GM10847 (cell line): ENCODE measurements around the gene CEP44.

Experiments used
- POLR2A ChIP-seq: IDR thresholded peaks from 2 replicates; pipeline ENCODE4 v1.6.1; 2011; ENCODE audit not compliant: insufficient read length; ENCODE audit errors: extremely low read depth

CEP44 gene, protein sequence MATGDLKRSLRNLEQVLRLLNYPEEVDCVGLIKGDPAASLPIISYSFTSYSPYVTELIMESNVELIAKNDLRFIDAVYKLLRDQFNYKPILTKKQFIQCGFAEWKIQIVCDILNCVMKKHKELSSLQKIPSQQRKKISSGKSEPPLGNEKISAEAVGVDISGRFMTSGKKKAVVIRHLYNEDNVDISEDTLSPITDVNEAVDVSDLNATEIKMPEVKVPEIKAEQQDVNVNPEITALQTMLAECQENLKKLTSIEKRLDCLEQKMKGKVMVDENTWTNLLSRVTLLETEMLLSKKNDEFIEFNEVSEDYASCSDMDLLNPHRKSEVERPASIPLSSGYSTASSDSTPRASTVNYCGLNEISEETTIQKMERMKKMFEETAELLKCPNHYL

DNA sequence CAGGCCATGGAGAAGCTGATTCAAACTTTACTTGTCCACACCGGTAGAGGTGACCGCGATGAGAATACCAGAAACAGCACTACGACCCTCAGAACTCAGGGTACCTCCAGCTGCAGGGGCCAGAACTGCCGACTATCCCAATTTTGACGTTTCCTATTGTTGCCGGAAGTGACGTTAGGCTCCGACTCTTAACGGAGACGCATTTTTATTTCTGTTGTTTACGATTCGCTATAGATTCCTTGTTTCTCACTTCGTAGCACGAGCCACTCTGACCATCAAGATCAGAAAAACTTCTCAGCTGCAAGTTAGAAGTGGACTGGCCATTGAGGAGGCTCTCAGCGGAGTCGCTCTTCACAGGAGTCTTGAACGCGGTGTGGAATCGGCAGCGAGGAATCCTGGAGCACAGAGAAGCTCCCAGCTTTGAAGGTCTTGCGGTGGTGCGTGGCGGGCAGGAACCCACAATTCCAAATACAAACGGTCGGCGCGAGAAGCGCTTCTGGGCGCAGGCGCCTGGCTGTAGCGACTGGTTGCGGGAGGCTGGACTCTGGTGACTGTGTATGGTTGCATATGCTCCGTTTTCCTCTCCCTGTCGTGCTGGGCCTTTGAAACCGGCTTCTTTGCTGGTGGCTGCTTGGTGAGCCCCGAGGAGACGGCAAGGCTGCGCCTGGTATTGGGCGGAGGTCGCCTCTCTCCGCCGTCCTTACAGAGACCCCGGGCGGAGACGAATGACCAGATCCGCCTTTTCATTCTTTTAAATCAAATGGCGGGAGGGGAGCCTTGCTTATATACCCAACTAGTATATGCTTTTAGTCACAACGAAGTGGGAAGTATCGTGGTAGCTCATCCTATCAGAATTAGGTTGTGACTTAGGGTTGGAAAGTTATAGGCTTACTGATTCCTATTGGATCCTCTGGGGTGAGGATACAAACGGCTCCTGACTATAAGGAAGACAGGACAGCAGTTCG lies at the start of gene CEP44, which contains the start of gene FBXO8:
TSS of gene CEP44 (plus strand) at position 405 of the 965 bp plus-strand sequence. CDS start 15,211 bp downstream, outside the sequence.
TSS of gene FBXO8 (minus strand) at position 161 of the 965 bp plus-strand sequence. CDS start 20,575 bp downstream, outside the sequence.
- TF ChIP-seq POLR2A, result peak; percentile 26

DNA sequence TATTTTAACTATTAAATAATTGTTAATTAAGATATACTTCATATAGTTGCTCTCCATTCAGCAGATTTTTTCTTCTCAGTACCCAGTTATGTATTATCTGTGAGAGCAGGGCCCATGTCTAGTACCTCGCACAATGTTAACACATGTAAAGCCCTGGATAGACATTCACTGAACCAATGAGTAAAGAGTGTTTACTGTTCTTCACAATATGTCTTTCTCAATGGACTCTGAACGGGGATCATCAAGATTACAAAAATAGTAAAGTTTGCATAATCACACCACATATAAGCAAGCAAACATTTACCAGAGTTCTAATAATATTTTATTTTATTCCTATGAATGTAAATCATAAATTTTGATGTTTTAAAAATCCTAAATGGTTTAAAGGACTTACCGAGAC lies 47.4 kb upstream of the CEP44 start:
- TF ChIP-seq POLR2A, result no peak

DNA sequence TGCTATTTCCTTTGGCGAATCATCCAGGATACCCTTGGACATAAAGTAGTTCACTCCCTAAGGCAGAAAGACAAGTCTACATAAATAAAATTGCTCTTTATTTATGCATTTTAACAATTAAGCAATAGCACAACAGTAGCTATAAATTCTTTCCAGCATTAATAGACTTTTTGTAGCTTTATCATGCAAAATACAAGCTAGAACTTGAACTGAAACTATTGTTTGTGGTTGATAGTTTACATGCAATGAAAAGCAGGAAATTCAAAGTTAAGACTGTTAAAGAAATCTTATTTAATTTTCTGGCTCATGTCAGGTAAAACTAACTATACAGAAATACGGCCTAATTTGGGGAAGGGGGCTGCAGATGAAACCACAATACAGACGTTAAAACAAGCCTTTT lies 42.5 kb upstream of the CEP44 start:
- no peak for TF ChIP-seq POLR2A

GRCh38 chr4:174244441-174244840 lies 39.3 kb upstream of the CEP44 start:
- no peak for TF ChIP-seq POLR2A

DNA sequence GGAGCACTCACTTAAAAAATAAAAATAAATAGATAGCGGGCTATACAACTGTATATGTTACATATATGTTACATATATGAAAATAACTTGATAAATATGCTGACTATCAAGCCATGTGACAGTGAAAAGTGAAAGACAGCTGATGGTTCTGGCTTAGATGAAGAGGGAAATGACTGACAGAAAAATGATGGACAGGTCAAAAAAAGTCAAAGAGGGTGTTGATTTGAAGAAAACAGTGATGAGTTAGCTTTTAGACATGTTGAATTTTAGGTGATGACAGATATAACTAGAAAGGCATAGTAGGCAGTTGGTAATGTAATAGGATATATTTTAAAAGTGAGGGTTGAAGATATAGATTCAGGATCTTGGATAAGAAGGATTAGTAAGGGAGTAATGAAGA lies 38.0 kb upstream of the CEP44 start:
- TF ChIP-seq POLR2A, result no peak

GRCh38 chr4:174248407-174248806 lies 35.3 kb upstream of the CEP44 start:
- no peak for TF ChIP-seq POLR2A

DNA sequence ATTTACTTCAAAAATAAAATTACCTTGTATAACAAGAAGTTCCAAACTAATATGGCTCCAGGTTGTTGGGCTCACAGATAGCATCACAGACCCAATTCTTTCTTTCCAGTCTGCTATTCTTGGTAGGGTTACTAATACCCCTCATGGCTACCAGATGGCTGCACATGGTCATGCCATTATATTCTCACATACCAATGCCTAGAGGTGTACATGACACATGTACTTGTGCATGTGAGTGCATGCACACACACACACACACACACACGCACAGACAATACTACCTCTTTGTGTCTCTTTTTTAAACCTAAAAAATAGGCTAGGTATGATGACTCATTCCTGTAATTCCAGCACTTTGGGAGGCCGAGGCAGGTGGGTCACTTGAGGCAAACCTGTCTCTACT lies 31.3 kb upstream of the CEP44 start:
- no peak for TF ChIP-seq POLR2A

DNA sequence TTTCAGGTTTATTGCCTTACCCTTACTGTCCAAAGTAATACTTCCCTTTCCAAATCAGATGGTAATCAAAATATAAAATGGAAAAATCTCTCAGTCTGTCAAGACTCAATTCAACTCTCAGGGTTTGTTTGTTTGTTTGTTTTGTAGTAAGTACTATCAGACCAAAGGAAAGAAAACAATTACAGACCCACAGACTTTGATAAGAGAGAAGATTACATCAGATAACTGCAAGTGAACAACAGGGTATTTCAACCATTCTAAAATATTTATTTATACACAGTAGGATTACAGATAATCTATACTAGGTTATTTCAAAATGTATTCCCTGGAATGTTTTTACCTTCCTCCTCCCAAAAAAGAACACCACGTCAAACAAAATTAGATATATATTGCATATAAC lies 29.1 kb upstream of the CEP44 start:
- no peak for TF ChIP-seq POLR2A

DNA sequence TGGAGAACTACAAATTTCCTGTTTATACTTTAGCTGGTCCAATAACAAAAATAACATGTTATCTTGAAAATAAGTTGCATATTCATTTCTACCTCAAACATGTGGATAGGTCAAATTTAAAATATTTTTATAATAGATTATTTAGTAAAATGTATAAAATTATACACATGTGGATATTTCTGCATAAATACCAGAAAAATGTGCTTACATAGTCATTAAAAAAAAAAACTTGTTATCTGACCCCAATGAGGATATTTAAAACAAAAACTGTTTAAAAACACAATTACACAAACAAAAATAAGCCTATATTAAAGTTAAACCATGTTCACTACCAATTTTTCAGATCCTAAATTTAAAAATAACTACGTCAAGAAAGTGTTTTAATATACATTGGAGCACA lies 28.3 kb upstream of the CEP44 start:
- TF ChIP-seq POLR2A, result no peak

DNA sequence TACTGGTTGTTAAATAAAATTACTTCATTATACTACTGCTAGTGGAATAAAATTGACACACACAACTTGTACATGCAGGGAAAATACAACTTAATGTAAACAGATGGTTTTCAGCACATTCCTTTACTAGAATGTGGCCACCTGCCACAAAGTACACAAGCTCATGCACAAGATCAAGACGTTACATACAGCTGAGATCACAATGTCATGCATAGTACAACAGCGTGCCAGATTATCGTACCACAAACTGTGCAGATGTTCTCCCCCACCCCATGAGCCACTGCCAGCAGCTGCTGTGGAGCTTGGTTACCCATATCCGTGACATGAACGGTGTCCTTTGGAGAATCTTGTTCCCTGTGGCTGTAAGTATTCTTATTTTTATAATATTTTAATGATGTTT lies 27.9 kb upstream of the CEP44 start:
- TF ChIP-seq POLR2A, result no peak

- TF ChIP-seq POLR2A, result no peak
These were observed 27.4 kb upstream of the CEP44 start for GRCh38 chr4:174256277-174256713.

DNA sequence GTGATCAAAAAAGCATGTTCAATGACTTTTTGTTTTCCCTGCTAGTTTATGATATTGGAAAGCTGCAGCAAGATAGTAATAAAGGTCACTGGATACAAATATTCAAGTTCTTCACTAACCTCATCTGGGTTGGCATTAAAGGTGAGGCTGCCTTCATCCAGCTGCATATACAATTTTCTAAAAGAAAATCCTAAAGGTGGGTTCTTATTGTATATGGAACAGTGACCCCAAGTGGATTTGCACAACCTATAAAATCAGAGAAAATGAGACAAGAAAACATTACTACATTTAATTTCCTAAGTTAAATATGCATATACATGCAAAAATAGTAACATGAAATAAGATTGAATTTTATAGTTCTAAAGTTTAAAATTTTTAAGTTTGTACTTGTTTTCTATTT lies 24.1 kb upstream of the CEP44 start:
- TF ChIP-seq POLR2A, result no peak

GRCh38 chr4:174260099-174260498 lies 23.6 kb upstream of the CEP44 start:
- no peak for TF ChIP-seq POLR2A

GRCh38 chr4:174262624-174263444 lies 20.9 kb upstream of the CEP44 start:
- no peak for TF ChIP-seq POLR2A

- TF ChIP-seq POLR2A, result no peak
These were observed 20.3 kb upstream of the CEP44 start for GRCh38 chr4:174263445-174263736.
